Eye (tissue), 1 donor: Measurements from ENCODE around the gene SPG7.
A peak's percentile ranks its signal among the peaks of the same experiment; 100 is the strongest.

Source experiments
- DNase-seq: peaks from one replicate; pipeline ENCODE4 v3.0.0-alpha.2; 2015

The SPG7 gene

DNA sequence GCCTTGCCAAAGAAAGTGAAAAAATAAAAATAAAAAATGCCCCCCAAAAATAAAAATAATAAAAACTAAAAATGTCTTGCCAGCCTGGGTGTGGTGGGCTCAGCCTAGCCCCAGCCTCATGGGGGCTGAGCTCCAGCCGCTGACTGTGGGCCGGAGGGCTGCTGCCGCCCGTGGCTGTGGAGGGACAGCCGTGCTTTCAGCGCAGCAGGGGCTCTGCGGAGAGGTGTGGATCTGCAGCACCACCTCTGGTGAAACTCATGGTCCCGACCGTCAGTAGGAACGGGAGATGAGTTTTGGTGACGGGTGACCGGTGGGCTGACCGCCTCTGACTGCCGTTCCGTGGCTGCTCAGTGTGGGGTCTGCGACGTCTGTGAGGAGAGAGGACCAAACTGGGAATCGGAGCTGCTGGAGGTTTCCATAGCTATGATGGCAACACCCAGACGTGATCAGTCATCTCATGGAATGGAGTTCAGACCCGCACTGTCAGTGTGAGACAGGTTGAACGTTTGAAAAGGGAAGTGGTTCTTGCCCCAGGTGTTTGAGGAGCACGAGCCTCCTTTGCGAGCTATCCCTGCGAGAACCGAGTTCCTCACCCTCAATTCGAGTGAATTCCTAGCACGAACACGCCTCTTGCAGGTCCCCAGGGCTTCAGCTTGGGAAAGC, 40.3 kb downstream of the SPG7 start:
- DNase-seq: no peak

DNA sequence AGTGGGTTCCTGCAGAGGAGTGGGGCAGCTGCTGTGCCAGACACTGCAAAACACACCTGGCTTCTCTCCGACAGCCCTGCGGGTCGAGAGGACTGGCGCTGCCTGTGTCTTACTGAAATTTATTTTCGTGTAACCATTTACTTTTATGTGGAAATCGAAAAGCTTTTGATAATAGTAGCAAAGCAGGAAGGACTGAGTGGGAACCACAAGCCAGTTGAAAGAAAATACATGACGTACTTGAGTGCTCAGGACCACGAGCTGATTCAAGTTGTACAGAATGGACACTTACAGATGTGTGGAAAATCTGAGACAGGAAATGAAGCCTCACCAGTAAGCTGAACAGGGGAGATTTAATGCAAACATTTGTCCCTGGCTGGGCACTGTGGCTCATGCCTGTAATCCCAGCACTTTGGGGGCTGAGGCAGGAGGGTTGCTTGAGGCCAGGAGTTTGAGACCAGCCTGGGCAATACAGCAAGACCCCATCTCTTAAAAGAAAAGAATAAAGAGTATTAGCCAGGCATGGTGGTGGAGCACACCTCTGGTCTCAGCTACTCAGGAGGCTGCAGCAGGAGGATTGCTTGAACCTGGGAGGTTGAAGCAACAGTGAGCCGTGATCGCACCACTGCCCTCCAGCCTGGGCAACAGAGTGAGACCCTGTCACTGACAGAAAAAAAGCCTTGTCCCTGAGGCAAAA, 41.0 kb downstream of the SPG7 start:
- DNase-seq: no peak

DNA sequence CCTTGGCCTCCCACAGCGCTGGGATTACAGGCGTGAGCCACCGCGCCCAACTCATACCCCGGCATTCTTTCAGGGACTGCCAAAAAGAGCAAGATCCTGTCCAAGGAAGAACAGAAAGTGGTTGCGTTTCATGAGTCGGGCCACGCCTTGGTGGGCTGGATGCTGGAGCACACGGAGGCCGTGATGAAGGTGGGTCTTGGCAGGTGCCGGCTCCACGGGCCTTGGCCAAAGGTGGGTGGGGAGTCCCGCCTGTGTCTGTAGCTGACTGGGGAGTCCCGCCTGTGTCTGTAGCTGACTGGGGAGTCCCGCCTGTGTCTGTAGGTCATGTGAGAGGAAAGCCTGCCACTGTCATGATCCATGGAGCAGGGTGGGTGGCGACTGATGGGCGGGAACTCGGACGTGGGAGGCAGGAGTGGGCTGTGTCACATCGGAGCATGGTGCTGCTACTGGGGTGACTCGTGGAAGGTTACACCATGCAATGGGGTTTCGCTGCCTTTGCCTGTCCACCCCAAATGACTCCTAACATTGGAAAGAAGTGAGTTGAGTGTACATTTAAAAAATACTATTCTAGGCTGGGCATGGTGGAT, 42.3 kb downstream of the SPG7 start:
- DNase-seq: no peak

DNA sequence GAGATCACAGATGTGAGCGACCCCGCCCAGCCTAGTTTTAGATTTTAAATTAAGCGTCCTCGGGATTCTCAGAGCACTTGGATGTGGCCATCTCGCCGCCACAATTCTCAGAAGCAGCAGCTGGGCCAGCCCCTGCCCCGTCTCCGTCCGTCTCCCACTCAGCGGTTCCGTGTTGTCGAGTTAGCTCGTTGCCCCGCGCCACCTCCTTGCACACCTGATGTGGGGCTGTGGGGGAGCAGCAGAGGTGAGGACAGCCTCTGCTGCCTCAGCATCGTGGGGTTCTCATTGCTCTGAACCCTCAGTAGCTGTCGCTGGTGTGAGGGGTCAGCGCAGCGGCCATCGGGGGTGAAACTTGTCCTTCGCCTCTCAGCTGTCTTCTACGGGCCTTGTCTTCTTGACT, 44.1 kb downstream of the SPG7 start:
- DNase-seq: no peak

DNA sequence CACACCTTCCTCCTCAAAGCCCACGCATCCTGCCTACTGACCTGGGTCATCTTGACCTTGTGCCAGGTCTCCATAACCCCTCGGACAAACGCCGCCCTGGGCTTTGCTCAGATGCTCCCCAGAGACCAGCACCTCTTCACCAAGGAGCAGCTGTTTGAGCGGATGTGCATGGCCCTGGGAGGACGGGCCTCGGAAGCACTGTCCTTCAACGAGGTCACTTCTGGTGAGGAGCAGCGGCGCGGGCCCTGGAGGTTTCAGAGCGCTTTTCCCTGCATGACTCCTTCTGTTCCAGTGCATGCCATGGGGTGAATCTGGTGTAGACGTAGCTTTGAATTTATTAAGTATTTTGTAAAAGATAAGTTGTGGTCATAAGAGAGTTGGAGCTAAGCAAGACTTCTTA, 44.7 kb downstream of the SPG7 start:
- DNase-seq: no peak

DNA sequence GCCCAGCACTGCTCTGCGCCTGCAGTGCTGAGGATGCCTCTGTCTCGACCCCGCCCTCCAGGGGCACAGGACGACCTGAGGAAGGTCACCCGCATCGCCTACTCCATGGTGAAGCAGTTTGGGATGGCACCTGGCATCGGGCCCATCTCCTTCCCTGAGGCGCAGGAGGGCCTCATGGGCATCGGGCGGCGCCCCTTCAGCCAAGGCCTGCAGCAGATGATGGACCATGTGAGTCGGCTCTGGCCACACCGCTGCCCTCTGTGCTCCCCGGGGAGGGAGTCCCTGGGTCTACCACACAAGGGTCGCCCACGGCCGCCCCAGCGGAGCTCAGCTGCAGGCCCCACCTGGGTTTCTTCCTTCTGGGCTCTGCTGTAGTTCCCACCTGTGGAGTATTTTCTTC, 45.5 kb downstream of the SPG7 start:
- no peak for DNase-seq

DNA sequence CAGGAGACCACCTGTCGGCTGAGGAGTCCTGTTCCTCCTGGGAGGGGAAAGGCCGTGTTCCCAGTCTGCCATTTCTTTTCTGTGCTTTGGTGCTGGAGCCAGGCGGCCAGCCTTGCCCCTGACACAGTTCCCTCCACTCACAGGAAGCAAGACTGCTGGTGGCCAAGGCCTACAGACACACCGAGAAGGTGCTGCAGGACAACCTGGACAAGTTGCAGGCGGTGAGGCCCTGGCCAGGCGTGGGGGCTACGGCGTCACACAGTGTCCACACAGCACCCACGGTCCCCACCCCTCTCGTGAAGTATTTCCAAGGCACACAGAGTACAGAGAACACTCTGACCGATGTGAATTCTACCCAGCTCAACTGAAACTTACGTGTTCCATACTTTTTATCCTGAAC, 46.1 kb downstream of the SPG7 start:
- DNase-seq: no peak

DNA sequence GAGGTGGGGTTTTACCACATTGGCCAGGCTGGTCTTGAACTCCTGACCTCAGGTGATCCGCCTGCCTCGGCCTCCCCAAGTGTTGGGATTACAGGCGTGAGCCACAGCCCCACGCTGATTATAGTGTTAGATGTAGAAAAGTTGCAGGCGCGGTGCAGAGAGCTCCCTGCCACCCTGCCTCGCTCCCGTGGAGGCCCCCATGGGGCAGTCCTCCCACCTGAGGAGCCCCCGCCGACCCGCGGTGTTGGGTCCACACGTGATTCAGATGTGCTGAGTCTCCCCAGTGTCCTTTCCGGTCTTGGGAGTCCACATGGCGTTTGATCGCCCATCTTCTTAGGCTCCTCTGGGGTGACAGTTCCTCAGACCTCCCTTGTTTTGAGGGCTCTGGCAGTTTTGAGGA, 47.1 kb downstream of the SPG7 start:
- DNase-seq: no peak

DNA sequence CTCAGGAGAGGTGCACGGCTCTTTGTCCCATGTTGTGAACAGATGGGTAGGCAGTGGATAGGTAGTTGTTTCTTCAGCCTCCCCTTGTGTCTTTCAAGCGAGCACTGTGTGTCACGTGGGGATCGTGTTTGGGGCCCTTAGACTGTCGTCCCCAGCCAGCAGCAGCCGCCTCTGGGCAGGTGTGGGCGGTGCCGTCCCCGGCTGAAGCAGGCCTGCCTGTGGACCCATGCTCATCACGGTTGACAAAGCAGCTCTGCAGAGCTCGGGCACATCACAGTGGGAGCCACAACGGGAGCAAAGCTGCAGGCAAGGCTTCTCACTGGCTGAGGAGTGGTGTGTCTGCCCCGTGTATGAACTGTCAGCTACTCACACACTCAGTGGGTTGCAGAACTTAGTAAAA, 47.6 kb downstream of the SPG7 start:
- DNase-seq: no peak

DNA sequence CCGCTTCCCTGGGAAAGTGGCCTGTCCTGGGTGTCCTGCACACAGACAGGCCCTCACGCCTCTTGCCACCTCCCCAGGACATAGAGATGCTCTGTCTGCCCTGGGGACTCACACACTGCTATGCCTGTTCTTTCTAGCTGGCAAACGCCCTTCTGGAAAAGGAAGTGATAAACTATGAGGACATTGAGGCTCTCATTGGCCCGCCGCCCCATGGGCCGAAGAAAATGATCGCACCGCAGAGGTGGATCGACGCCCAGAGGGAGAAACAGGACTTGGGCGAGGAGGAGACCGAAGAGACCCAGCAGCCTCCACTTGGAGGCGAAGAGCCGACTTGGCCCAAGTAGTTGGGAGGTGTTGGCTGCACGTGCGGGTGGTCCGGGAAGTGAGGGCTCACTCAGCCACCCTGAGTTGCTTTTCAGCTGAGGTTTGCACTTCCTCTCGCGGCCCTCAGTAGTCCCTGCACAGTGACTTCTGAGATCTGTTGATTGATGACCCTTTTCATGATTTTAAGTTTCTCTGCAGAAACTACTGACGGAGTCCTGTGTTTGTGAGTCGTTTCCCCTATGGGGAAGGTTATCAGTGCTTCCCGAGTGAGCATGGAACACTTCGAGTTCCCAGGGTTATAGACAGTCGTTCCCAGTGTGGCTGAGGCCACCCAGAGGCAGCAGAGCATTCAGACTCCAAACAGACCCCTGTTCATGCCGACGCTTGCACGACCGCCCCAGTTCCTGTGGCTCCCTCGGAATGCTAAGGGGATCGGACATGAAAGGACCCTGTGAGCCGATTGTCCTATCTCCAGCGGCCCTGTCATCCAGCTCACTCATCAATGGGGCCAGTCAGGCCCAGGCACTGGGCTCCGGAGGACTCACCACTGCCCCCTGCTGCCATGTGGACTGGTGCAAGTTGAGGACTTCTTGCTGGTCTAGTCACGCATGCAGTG, 48.8 kb downstream of the SPG7 start:
- peak; percentile 91 for DNase-seq

DNA sequence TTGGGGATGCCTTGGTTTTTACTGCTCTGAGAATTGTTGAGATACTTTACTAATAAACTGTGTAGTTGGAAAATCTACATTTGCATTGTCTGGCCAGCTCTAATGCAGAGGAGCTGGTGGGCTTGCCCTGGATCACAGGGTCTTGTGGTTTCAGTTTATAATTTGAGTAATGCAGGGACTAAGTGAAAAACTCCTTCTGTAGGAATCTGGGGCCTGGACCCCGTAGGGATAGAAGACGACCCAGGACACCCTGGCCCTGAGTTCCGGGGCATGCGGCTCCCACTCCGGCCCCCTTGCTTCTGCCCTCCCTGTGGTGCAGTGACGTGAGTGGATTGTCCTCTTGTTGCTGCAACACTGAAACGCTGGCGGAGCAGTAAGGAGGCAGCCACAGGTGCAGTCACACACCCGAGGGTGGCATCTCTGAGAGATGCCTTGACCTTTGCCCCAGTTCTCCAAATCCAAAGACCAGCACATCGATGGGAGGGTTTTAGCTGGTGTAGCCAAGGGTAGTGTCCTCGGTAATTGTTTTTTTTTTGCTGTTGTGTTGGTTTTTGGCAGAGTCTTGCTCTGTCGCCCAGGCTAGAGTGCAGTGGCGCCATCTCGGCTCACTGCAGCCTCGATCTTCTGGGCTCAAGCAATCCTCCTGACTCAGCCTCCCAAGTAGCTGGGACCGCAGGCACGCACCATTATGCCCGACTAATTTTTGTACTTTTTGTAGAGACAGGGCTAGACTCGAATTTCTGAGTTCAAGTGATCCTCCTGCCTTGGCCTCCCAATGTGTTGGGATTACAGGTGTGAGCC, 49.7 kb downstream of the SPG7 start:
- DNase-seq: no peak

DNA sequence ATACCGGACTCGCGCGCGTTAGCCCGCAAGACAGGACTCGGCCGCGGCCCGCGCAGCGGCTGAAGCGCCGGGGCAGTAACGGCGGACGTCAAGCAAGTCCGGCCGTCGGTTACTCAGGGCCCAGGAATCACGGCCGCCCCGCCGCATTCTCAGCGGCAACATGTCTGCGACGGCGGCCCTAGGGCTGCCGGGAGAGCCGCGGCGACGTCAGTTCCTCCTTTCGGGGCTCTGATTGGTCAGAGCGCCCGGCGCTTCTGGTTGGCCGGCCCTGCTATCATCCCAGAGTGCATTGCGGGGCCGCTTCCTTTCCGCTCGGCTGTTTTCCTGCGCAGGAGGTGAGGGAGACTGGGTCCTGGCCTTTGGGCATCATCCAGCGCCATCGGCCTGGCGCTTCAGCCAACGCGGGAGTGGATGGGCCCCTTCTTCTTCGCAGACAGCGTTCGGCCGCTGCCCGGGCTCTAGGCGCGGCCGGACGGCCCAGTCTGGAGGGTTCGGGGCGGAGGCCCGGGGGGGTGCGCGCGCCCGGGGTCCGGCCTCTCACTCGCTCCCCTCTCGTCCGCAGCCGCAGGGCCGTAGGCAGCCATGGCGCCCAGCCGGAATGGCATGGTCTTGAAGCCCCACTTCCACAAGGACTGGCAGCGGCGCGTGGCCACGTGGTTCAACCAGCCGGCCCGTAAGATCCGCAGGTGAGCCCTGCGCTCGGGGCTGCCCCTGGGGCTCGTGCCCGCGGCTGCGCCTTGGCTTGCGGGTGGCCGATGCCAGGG, 52.4 kb downstream of the SPG7 start, which contains the start of gene RPL13:
TSS of gene RPL13 (plus strand) at position 305 of the 764 bp plus-strand sequence. CDS start at position 583, 278 bp downstream.
- DNase-seq: peak; percentile 98

DNA sequence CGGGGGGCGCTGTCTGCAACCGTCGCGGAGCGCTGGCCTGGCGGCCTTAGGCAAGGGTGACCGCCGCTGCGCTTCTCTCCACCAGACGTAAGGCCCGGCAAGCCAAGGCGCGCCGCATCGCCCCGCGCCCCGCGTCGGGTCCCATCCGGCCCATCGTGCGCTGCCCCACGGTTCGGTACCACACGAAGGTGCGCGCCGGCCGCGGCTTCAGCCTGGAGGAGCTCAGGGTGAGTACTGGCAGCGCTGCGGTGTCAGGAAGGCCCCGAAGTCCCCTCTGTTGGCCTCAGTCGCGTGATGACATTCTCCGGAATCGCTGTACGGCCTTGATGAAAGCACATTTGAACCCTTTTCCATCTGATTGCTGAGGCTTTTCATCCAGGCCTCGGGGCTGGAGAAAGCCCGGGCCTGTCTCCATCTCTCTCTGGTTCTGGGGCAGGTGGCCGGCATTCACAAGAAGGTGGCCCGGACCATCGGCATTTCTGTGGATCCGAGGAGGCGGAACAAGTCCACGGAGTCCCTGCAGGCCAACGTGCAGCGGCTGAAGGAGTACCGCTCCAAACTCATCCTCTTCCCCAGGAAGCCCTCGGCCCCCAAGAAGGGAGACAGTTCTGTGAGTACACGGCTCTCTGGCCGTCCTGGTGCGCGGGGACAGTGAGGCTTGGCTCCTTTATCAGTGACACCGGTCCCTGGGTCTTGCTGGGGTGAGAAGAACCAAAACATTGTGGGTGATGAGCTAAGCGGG, 53.1 kb downstream of the SPG7 start:
- peak; percentile 71 for DNase-seq

DNA sequence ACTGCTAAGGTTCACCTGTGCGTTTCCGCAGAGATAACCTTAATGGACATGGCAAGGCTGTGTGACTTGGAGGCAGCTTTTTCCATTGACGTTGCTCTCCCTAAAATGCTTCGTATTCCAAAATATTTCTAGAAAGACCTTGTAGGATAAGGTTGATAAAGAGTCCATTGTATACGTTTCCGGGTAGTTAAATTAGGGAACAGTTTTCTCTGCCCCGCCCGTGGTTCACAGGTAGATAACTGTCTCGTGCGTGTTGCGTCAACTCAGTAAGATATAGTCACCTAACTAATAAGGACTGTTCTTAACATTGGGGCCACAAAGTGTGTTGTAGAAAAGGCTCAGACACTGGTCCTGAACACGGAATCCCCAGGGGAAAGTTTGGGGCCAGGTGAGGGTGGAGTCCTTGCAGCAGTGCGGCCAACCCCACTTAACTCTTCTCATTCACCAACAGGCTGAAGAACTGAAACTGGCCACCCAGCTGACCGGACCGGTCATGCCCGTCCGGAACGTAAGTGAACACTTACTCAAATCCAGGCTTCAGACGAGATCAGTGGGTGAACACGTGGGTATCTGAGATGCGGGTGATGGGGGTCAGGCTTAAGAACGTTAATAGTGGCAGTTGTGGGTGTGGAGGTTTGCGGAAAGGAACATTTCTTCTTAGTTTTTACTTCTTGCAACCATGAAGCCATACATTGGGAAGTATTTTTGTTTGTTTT, 53.8 kb downstream of the SPG7 start:
- no peak for DNase-seq

DNA sequence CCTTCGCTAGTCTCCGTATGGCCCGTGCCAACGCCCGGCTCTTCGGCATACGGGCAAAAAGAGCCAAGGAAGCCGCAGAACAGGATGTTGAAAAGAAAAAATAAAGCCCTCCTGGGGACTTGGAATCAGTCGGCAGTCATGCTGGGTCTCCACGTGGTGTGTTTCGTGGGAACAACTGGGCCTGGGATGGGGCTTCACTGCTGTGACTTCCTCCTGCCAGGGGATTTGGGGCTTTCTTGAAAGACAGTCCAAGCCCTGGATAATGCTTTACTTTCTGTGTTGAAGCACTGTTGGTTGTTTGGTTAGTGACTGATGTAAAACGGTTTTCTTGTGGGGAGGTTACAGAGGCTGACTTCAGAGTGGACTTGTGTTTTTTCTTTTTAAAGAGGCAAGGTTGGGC, 54.7 kb downstream of the SPG7 start:
- no peak for DNase-seq

DNA sequence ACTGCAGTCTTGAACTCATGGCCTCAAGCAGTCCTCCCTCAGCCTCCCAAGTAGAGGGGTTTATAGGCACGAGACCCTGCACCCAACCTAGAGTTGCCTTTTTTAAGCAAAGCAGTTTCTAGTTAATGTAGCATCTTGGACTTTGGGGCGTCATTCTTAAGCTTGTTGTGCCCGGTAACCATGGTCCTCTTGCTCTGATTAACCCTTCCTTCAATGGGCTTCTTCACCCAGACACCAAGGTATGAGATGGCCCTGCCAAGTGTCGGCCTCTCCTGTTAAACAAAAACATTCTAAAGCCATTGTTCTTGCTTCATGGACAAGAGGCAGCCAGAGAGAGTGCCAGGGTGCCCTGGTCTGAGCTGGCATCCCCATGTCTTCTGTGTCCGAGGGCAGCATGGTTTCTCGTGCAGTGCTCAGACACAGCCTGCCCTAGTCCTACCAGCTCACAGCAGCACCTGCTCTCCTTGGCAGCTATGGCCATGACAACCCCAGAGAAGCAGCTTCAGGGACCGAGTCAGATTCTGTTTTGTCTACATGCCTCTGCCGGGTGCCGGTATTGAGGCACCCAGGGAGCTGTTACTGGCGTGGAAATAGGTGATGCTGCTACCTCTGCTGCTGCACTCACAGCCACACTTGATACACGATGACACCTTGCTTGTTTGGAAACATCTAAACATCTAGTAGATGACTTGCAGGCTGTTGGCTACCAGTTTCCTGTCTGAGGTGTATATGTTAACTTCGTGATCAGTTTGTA, 55.6 kb downstream of the SPG7 start:
- DNase-seq: no peak

DNA sequence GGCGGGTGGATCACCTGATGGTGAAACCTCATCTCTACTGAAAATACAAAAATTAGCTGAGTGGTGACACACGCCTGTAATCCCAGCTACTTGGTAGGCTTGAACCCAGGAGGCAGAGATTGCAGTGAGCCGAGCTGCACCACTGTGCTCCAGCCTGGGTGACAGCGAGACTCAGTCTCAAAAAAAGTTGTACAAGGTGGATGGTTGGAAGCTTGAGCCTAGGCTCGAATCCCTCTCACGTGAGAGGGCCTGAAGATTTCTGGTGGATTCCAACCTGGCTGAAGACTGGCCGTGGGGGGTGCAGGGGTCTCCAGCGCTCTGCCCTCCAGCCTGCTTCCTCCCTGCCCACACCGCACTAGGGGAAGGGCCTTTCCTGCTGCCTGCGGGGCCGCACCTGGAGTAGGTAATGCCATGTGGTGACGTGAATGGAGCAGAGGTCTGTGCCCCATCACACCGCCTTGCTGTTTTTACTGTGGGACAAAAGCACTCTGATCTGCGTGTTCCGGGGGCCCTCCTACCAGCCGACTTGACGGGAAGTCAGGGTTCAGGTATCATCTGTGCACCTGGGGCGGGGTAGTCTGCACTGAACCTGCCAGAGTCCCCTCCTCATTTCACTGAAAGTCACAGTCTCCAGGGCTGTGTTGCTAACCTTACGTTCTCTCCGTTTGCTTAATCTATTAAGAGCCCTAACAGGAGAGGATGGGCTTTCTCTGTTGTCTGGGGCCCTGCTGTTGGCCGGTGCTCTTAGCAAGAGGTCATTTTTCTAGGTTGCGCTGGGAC, 56.5 kb downstream of the SPG7 start:
- DNase-seq: no peak

DNA sequence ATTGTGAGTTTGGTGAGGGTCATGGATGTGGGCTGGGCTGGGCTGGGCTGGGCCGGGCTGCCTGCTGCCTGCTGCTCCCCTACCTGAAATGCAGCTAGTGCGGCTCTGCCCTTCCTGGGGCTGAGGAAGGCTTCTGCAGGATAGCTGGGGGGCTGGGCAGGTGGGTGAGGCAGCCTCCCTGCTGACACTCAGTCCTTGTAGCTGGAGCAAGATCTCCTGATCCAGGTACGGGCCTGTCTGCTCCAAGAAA, 57.0 kb downstream of the SPG7 start:
- DNase-seq: no peak
